ENCODE data around the gene WDR45. TPM values are rescaled to one million over a fixed set of nuclear protein-coding genes. Genes with fewer than 3 reads are reported as not detected.

Gene WDR45
- total and polyA plus RNA-seq, 2 of the 13 experiments (the other 11 are each of a cell fraction or from before 2014, with no cell fraction given): 16.4 to 65.5 TPM

- TF ChIP-seq NFAT5 (CRISPR knock-in tag; IDR thresholded peaks at IDR 0.05) (no peak), PLSCR1 (CRISPR knock-in tag; IDR thresholded peaks at IDR 0.05; ENCODE audit: borderline replicate concordance) (no peak), ZNF652 (CRISPR knock-in tag; IDR thresholded peaks at IDR 0.05; ENCODE audit: borderline replicate concordance, low read depth) (peak; percentile 41; the same call in 1 of the 2 replicates), ZBTB39 (CRISPR knock-in tag; IDR thresholded peaks at IDR 0.05) (no peak), PLRG1 (conservative IDR thresholded peaks at IDR 0.05) (no peak), ARID5B (CRISPR knock-in tag; IDR thresholded peaks at IDR 0.05) (peak; percentile 23; the same call in 1 of the 2 replicates), TFE3 (CRISPR knock-in tag; IDR thresholded peaks at IDR 0.05) (no peak), MAFG (CRISPR knock-in tag; IDR thresholded peaks at IDR 0.05) (no peak), LRRFIP1 (CRISPR knock-in tag; conservative IDR thresholded peaks at IDR 0.05) (no peak), ZC3H4 (CRISPR knock-in tag; IDR thresholded peaks at IDR 0.05; ENCODE audit: borderline replicate concordance) (no peak), YY1 (IDR thresholded peaks at IDR 0.05; ENCODE audit: insufficient read depth, insufficient replicate concordance, low read depth, low read length) (no peak), ZNF17 (CRISPR knock-in tag; IDR thresholded peaks at IDR 0.05) (no peak), ZNF232 (CRISPR knock-in tag; IDR thresholded peaks at IDR 0.05; ENCODE audit: borderline replicate concordance) (no peak)
Observed at GRCh38 chrX:49102190-49102589, 22.5 kb upstream of the WDR45 start (continued).
